HepG2 (cell line): Measurements from ENCODE around the gene WDR62. TPM values are rescaled to one million over a fixed set of nuclear protein-coding genes. Genes with fewer than 3 reads are reported as not detected.

Experiments
- DBP ChIP-seq: sonication (generic); formaldehyde crosslinking; IDR thresholded peaks from 2 replicates; pipeline ENCODE4 v1.4.0; 2020; ENCODE audit warnings: missing genetic modification reagents; ENCODE audit errors: not compliant biosample characterization
- ELF1 ChIP-seq: sonication (generic); formaldehyde crosslinking; IDR thresholded peaks from 2 replicates; pipeline ENCODE4 v1.4.0; 2020; ENCODE audit warnings: missing genetic modification reagents
- EZH2 ChIP-seq: conservative IDR thresholded peaks from 2 replicates; pipeline ENCODE4 v1.6.1; 2012; ENCODE audit warnings: mild to moderate bottlenecking, low read depth, low read length, moderate library complexity
- HNF4G ChIP-seq, 2 experiments: sonication (generic) in 1 of 2; formaldehyde crosslinking in 1 of 2; IDR thresholded peaks; 2 replicates each; pipeline versions ENCODE4 v1.4.0 to v1.6.1; 2011 to 2020; ENCODE audit warnings: borderline replicate concordance in 2 of 2, low read depth in 2 of 2, mild to moderate bottlenecking in 2 of 2, low read length in 1 of 2, missing genetic modification reagents in 1 of 2, moderate library complexity in 1 of 2
- HOXA3 ChIP-seq: sonication (generic); formaldehyde crosslinking; IDR thresholded peaks from 2 replicates; pipeline ENCODE4 v1.5.0; 2020; ENCODE audit warnings: missing genetic modification reagents
- KAT2B ChIP-seq: fragments of 150-350 bp; IDR thresholded peaks from 2 replicates; pipeline ENCODE4 v1.6.1; 2014; ENCODE audit warnings: low read depth, low read length, borderline replicate concordance
- NFKB2 ChIP-seq: sonication (generic); formaldehyde crosslinking; IDR thresholded peaks from 2 replicates; pipeline ENCODE4 v1.4.0; 2020; ENCODE audit warnings: missing genetic modification reagents, borderline replicate concordance
- NR0B2 ChIP-seq: sonication (generic); formaldehyde crosslinking; IDR thresholded peaks from 2 replicates; pipeline ENCODE4 v1.4.0; 2020; ENCODE audit warnings: mild to moderate bottlenecking, missing genetic modification reagents
- SRSF4 ChIP-seq: fragments of 200-400 bp; formaldehyde crosslinking; IDR thresholded peaks from one replicate; pipeline ENCODE4 v1.6.1; 2018; ENCODE audit warnings: mild to moderate bottlenecking, low read depth, low read length, moderate library complexity; ENCODE audit not compliant: poor library complexity, severe bottlenecking
- SUZ12 ChIP-seq: fragments of 150-350 bp; IDR thresholded peaks from 2 replicates; pipeline ENCODE4 v1.6.1; 2014; ENCODE audit warnings: low read depth, low read length
- ZBTB8A ChIP-seq: sonication (generic); formaldehyde crosslinking; IDR thresholded peaks from 2 replicates; pipeline ENCODE4 v1.4.0; 2020; ENCODE audit warnings: mild to moderate bottlenecking, low read depth, missing genetic modification reagents, borderline replicate concordance
- ZFP36 ChIP-seq: fragments of 150-350 bp; IDR thresholded peaks from 2 replicates; pipeline ENCODE4 v1.6.1; 2018; ENCODE audit warnings: borderline replicate concordance, low read length, low read depth; ENCODE audit not compliant: partially characterized antibody
- ZNF276 ChIP-seq: sonication (generic); formaldehyde crosslinking; IDR thresholded peaks from 2 replicates; pipeline ENCODE4 v1.4.0; 2020; ENCODE audit warnings: mild to moderate bottlenecking, low read depth, missing genetic modification reagents
- ZNF629 ChIP-seq: sonication (generic); formaldehyde crosslinking; conservative IDR thresholded peaks from 2 replicates; pipeline ENCODE4 v1.5.0; 2020; ENCODE audit warnings: missing genetic modification reagents
- ZNF687 ChIP-seq: sonication (generic); formaldehyde crosslinking; IDR thresholded peaks from 2 replicates; pipeline ENCODE4 v1.5.1; 2020; ENCODE audit warnings: mild to moderate bottlenecking, missing genetic modification reagents, moderate library complexity
- ZNF75D ChIP-seq: sonication (generic); formaldehyde crosslinking; IDR thresholded peaks from 2 replicates; pipeline ENCODE4 v1.8.1; 2023; ENCODE audit warnings: missing genetic modification reagents, mild to moderate bottlenecking, borderline replicate concordance
- ZSCAN29 ChIP-seq: sonication (generic); formaldehyde crosslinking; conservative IDR thresholded peaks from 2 replicates; pipeline ENCODE4 v1.4.0; 2020; ENCODE audit warnings: mild to moderate bottlenecking, missing genetic modification reagents
- ZSCAN5A ChIP-seq: sonication (generic); formaldehyde crosslinking; IDR thresholded peaks from 2 replicates; pipeline ENCODE4 v1.8.0; 2022; ENCODE audit warnings: mild to moderate bottlenecking, missing genetic modification reagents, borderline replicate concordance
- polyA plus RNA-seq, 8 experiments: library from polyadenylated mRNA; depleted of rRNA in 3 of 8; stranded (reverse) in 7 of 8; unstranded in 1 of 8; fragments of >200 nt; fragmentation: Illumina TruSeq in 4 of 8; extraction: Trizol in 4 of 8; gene quantifications; 2 replicates each; pipeline versions ENCODE4 v1.2.1 to v1.2.3, GENCODE V29; 2011 to 2016; ENCODE audit warnings: low read depth in 4 of 8, missing spikeins in 1 of 8, mixed read lengths in 1 of 8; ENCODE audit not compliant: insufficient read depth in 1 of 8
- total RNA-seq, 5 experiments: library from RNA; depleted of rRNA; stranded (reverse); fragments of >200 nt; fragmentation: Illumina TruSeq; extraction: Trizol; gene quantifications; 2 replicates each; pipeline ENCODE4 v1.2.3, GENCODE V29; 2016; ENCODE audit warnings: low read depth in 1 of 5

Gene WDR62
- total and polyA plus RNA-seq, 2 of the 13 experiments (the other 11 are each of a cell fraction or from before 2014, with no cell fraction given): 5.8 to 12.5 TPM

- TF ChIP-seq ZBTB8A (peak; percentile 33; the same call in 1 of the 2 replicates), NR0B2 (CRISPR knock-in tag) (no peak), EZH2 (no peak), ELF1 (CRISPR knock-in tag) (peak; percentile 83), ZNF75D (CRISPR knock-in tag) (no peak), DBP (no peak), ZNF276 (CRISPR knock-in tag) (0 out of 2 replicates have a peak, but pooled peaks have one; percentile 38), ZNF687 (peak; percentile 97), KAT2B (no peak), SRSF4 (no peak), NFKB2 (CRISPR knock-in tag) (peak; percentile 6; the same call in 1 of the 2 replicates), ZSCAN29 (CRISPR knock-in tag) (0 out of 2 replicates have a peak, but pooled peaks have one; percentile 44), ZFP36 (no peak), ZSCAN5A (peak; percentile 90), HOXA3 (CRISPR knock-in tag) (peak; percentile 78; the same call in 1 of the 2 replicates), SUZ12 (no peak), HNF4G (IDR thresholded peaks at IDR 0.05; ENCODE audit: borderline replicate concordance, low read depth, low read length) (peak; percentile 75), HNF4G (CRISPR knock-in tag; IDR thresholded peaks at IDR 0.05; ENCODE audit: borderline replicate concordance, low read depth) (no peak; the same call in 1 of the 2 replicates), ZNF629 (CRISPR knock-in tag) (no peak)
Measured at GRCh38 chr19:36120092-36120983, 65.6 kb downstream of the WDR62 start (continued).
